ENCODE results near the gene TRIM32.

TRIM32 gene

GRCh38 chr9:116671605-116672004 lies 15.5 kb upstream of the TRIM32 start:
- H2BK12ac ChIP-seq (ENCODE audit: low read length in 2 of 2): no peak overlapping the region
- H4K91ac ChIP-seq (ENCODE audit: low read length): no peak overlapping the region
- H4K8ac ChIP-seq (ENCODE audit: low read length): no peak overlapping the region
- H3K27me3 ChIP-seq (ENCODE audit: control insufficient read depth in 1 of 2, insufficient read depth in 1 of 2, low read length in 2 of 2): no peaks in the 10 kb centered on the region
- no peak overlapping the region for H3K14ac ChIP-seq (ENCODE audit: low read length in 2 of 2)
- no peak overlapping the region for H2BK5ac ChIP-seq (ENCODE audit: low read depth, low read length, poor library complexity, severe bottlenecking)
- H3K4ac ChIP-seq (ENCODE audit: low read depth in 1 of 2, low read length in 2 of 2): no peak overlapping the region
- H2BK15ac ChIP-seq (ENCODE audit: low read depth, poor library complexity, severe bottlenecking): no peak overlapping the region
- no peak overlapping the region for H3K4me2 ChIP-seq (ENCODE audit: low read length, poor library complexity, severe bottlenecking)
- H2AK5ac ChIP-seq (ENCODE audit: low read length, severe bottlenecking): no peak overlapping the region
- no peak overlapping the region for H3K9ac ChIP-seq (ENCODE audit: low read length)
- peak overlapping the region in 1 of 2 experiments; percentile 28 for H3K4me3 ChIP-seq (ENCODE audit: insufficient read depth in 1 of 2, low read depth in 1 of 2, low read length in 2 of 2)
- no peak overlapping the region for H2BK120ac ChIP-seq (ENCODE audit: low read depth, low read length)
- 73% methylated on average over 1 of the region's 2 CpGs for WGBS
- H3K36me3 ChIP-seq (ENCODE audit: control insufficient read depth in 1 of 2, insufficient read depth in 2 of 2, low read depth in 1 of 2, low read length in 2 of 2): peaks cover 0 to 2% of the 10 kb centered on the region in 2 experiments
- peaks cover 2% of the 10 kb centered on the region for H3K79me1 ChIP-seq (replicated peaks; ENCODE audit: low read length, poor library complexity, severe bottlenecking)
- no peaks in the 10 kb centered on the region for H3K4me1 ChIP-seq (ENCODE audit: control insufficient read depth, insufficient read depth, low read depth, low read length)
- DNase-seq: no peak
- H3K23ac ChIP-seq (ENCODE audit: low read length in 2 of 2): no peak overlapping the region
- H3K9me3 ChIP-seq (ENCODE audit: control insufficient read depth, low read length): peaks cover 25% of the 10 kb centered on the region
- H2AFZ ChIP-seq (ENCODE audit: low read depth, low read length): no peak overlapping the region
- H3K27ac ChIP-seq (ENCODE audit: low read length, poor library complexity, severe bottlenecking): no peak overlapping the region
- H3K18ac ChIP-seq (ENCODE audit: low read depth in 1 of 2, low read length in 2 of 2): no peak overlapping the region

GRCh38 chr9:116673375-116673774 lies 13.7 kb upstream of the TRIM32 start:
- no peak overlapping the region for H3K27ac ChIP-seq (ENCODE audit: low read length, poor library complexity, severe bottlenecking)
- H4K8ac ChIP-seq (ENCODE audit: low read length): no peak overlapping the region
- H3K9ac ChIP-seq (ENCODE audit: low read length): no peak overlapping the region
- no peak overlapping the region for H3K18ac ChIP-seq (ENCODE audit: low read depth in 1 of 2, low read length in 2 of 2)
- H3K4me2 ChIP-seq (ENCODE audit: low read length, poor library complexity, severe bottlenecking): no peak overlapping the region
- H2AK5ac ChIP-seq (ENCODE audit: low read length, severe bottlenecking): no peak overlapping the region
- no peaks in the 10 kb centered on the region for H3K27me3 ChIP-seq (ENCODE audit: control insufficient read depth in 1 of 2, insufficient read depth in 1 of 2, low read length in 2 of 2)
- no peak overlapping the region for H2BK12ac ChIP-seq (ENCODE audit: low read length in 2 of 2)
- no peak for DNase-seq
- no peak overlapping the region for H2AFZ ChIP-seq (ENCODE audit: low read depth, low read length)
- H3K14ac ChIP-seq (ENCODE audit: low read length in 2 of 2): no peak overlapping the region
- H3K4me3 ChIP-seq (ENCODE audit: insufficient read depth in 1 of 2, low read depth in 1 of 2, low read length in 2 of 2): no peak overlapping the region
- 67% methylated on average over 1 of the region's 1 CpG for WGBS
- H3K4me1 ChIP-seq (ENCODE audit: control insufficient read depth, insufficient read depth, low read depth, low read length): no peaks in the 10 kb centered on the region
- H3K23ac ChIP-seq (ENCODE audit: low read length in 2 of 2): no peak overlapping the region
- H2BK5ac ChIP-seq (ENCODE audit: low read depth, low read length, poor library complexity, severe bottlenecking): no peak overlapping the region
- H3K9me3 ChIP-seq (ENCODE audit: control insufficient read depth, low read length): peaks cover 26% of the 10 kb centered on the region
- no peak overlapping the region for H3K4ac ChIP-seq (ENCODE audit: low read depth in 1 of 2, low read length in 2 of 2)
- peaks cover 0 to 2% of the 10 kb centered on the region in 2 experiments for H3K36me3 ChIP-seq (ENCODE audit: control insufficient read depth in 1 of 2, insufficient read depth in 2 of 2, low read depth in 1 of 2, low read length in 2 of 2)
- peaks cover 3% of the 10 kb centered on the region for H3K79me1 ChIP-seq (replicated peaks; ENCODE audit: low read length, poor library complexity, severe bottlenecking)
- no peak overlapping the region for H2BK120ac ChIP-seq (ENCODE audit: low read depth, low read length)
- no peak overlapping the region for H4K91ac ChIP-seq (ENCODE audit: low read length)
- H2BK15ac ChIP-seq (ENCODE audit: low read depth, poor library complexity, severe bottlenecking): no peak overlapping the region

- Histone ChIP-seq H2BK12ac (ENCODE audit: low read length in 2 of 2) (no peak overlapping the region), H3K9me3 (ENCODE audit: control insufficient read depth, low read length) (peaks cover 26% of the 10 kb centered on the region), H3K18ac (ENCODE audit: low read depth in 1 of 2, low read length in 2 of 2) (no peak overlapping the region), H2BK15ac (ENCODE audit: low read depth, poor library complexity, severe bottlenecking) (no peak overlapping the region), H3K23ac (ENCODE audit: low read length in 2 of 2) (no peak overlapping the region), H4K8ac (ENCODE audit: low read length) (no peak overlapping the region), H3K79me1 (replicated peaks; ENCODE audit: low read length, poor library complexity, severe bottlenecking) (peaks cover 3% of the 10 kb centered on the region), H2BK120ac (ENCODE audit: low read depth, low read length) (no peak overlapping the region), H3K4ac (ENCODE audit: low read depth in 1 of 2, low read length in 2 of 2) (no peak overlapping the region), H3K27ac (ENCODE audit: low read length, poor library complexity, severe bottlenecking) (no peak overlapping the region), H3K4me1 (ENCODE audit: control insufficient read depth, insufficient read depth, low read depth, low read length) (no peaks in the 10 kb centered on the region), H3K27me3 (ENCODE audit: control insufficient read depth in 1 of 2, insufficient read depth in 1 of 2, low read length in 2 of 2) (no peaks in the 10 kb centered on the region), H3K14ac (ENCODE audit: low read length in 2 of 2) (no peak overlapping the region), H2AK5ac (ENCODE audit: low read length, severe bottlenecking) (no peak overlapping the region), H3K4me2 (ENCODE audit: low read length, poor library complexity, severe bottlenecking) (no peak overlapping the region), H2AFZ (ENCODE audit: low read depth, low read length) (no peak overlapping the region), H3K4me3 (ENCODE audit: insufficient read depth in 1 of 2, low read depth in 1 of 2, low read length in 2 of 2) (no peak overlapping the region), H3K9ac (ENCODE audit: low read length) (no peak overlapping the region), H2BK5ac (ENCODE audit: low read depth, low read length, poor library complexity, severe bottlenecking) (no peak overlapping the region), H3K36me3 (ENCODE audit: control insufficient read depth in 1 of 2, insufficient read depth in 2 of 2, low read depth in 1 of 2, low read length in 2 of 2) (peaks cover 0 to 2% of the 10 kb centered on the region in 2 experiments), H4K91ac (ENCODE audit: low read length) (no peak overlapping the region)
- WGBS: 86% methylated on average over 5 of the region's 5 CpGs
- DNase-seq: no peak
Measured at GRCh38 chr9:116674210-116674980, 12.7 kb upstream of the TRIM32 start.

GRCh38 chr9:116683535-116683934 lies 3.6 kb upstream of the TRIM32 start:
- Histone ChIP-seq H3K4me1 (ENCODE audit: control insufficient read depth, insufficient read depth, low read depth, low read length) (peaks cover 5% of the 10 kb centered on the region), H2BK5ac (ENCODE audit: low read depth, low read length, poor library complexity, severe bottlenecking) (no peak overlapping the region), H3K79me1 (replicated peaks; ENCODE audit: low read length, poor library complexity, severe bottlenecking) (peaks cover 5% of the 10 kb centered on the region), H3K27ac (ENCODE audit: low read length, poor library complexity, severe bottlenecking) (no peak overlapping the region), H4K8ac (ENCODE audit: low read length) (no peak overlapping the region), H3K4me3 (ENCODE audit: insufficient read depth in 1 of 2, low read depth in 1 of 2, low read length in 2 of 2) (no peak overlapping the region), H3K18ac (ENCODE audit: low read depth in 1 of 2, low read length in 2 of 2) (no peak overlapping the region), H3K4me2 (ENCODE audit: low read length, poor library complexity, severe bottlenecking) (no peak overlapping the region), H3K9ac (ENCODE audit: low read length) (no peak overlapping the region), H2AK5ac (ENCODE audit: low read length, severe bottlenecking) (no peak overlapping the region), H2BK120ac (ENCODE audit: low read depth, low read length) (no peak overlapping the region), H4K91ac (ENCODE audit: low read length) (no peak overlapping the region), H2AFZ (ENCODE audit: low read depth, low read length) (no peak overlapping the region), H3K4ac (ENCODE audit: low read depth in 1 of 2, low read length in 2 of 2) (no peak overlapping the region), H2BK15ac (ENCODE audit: low read depth, poor library complexity, severe bottlenecking) (no peak overlapping the region), H3K14ac (ENCODE audit: low read length in 2 of 2) (no peak overlapping the region), H2BK12ac (ENCODE audit: low read length in 2 of 2) (no peak overlapping the region), H3K27me3 (ENCODE audit: control insufficient read depth in 1 of 2, insufficient read depth in 1 of 2, low read length in 2 of 2) (no peaks in the 10 kb centered on the region), H3K36me3 (ENCODE audit: control insufficient read depth in 1 of 2, insufficient read depth in 2 of 2, low read depth in 1 of 2, low read length in 2 of 2) (no peaks in the 10 kb centered on the region), H3K23ac (ENCODE audit: low read length in 2 of 2) (no peak overlapping the region), H3K9me3 (ENCODE audit: control insufficient read depth, low read length) (peaks cover 9% of the 10 kb centered on the region)
- DNase-seq: no peak
